HUES64 (cell line): Measurements from ENCODE around the gene TLR9.

Source experiments
- H3K27ac ChIP-seq: 2 replicates; pipeline ENCODE4 v1.7.0; 2013; ENCODE audit warnings: low read depth, low read length, inconsistent platforms
- H3K27me3 ChIP-seq: 2 replicates; pipeline ENCODE4 v1.6.1; 2013; ENCODE audit warnings: mild to moderate bottlenecking, low read length; ENCODE audit not compliant: insufficient read depth
- H3K36me3 ChIP-seq: 2 replicates; pipeline ENCODE4 v1.6.1; 2013; ENCODE audit warnings: mild to moderate bottlenecking, low read length; ENCODE audit not compliant: insufficient read depth
- H3K4me1 ChIP-seq: 2 replicates; pipeline ENCODE4 v1.6.1; 2013; ENCODE audit warnings: mild to moderate bottlenecking, low read length, moderate library complexity; ENCODE audit not compliant: insufficient read depth
- H3K4me3 ChIP-seq: 2 replicates; pipeline ENCODE4 v1.5.1; 2013; ENCODE audit warnings: mild to moderate bottlenecking, low read length, moderate library complexity
- H3K9ac ChIP-seq: 2 replicates; pipeline ENCODE4 v1.6.1; 2013; ENCODE audit warnings: mild to moderate bottlenecking, low read depth, low read length
- H3K9me3 ChIP-seq: 2 replicates; pipeline ENCODE4 v1.6.1; 2013; ENCODE audit warnings: low read depth, low read length; ENCODE audit not compliant: insufficient read depth
- WGBS: fragments of 150-250, 120-280 bp; methylation state at CpG from one replicate; pipeline ENCODE4 v1.1.7; 2013; ENCODE audit warnings: missing lambda C conversion rate; 5-methylcytosine and 5-hydroxymethylcytosine counted together

Gene TLR9

DNA sequence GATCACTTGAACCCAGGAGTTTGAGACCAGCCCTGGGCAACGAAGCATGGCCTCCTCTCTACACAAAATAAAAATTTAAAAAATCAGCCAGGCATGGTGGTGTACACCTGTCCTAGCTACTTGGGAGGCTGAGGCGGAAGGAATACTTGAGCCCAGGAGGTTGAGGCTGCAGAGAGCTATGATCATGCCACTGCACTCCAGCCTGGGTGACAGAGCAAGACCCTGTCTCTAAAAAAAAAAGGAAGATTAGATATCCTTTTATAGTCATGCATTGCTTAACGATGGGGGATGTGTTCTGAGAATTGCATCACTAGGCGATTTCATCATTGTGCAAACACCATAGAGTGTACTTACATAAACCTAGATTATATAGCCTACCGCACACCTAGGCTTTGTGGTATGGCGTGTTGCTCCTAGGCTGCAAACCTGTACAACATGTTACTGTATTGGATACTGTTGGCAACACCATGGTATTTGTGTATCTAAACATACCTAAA lies 14.8 kb downstream of the TLR9 start:
- H3K9me3 ChIP-seq: no peaks in the 10 kb centered on the region
- H3K27me3 ChIP-seq: no peaks in the 10 kb centered on the region
- H3K4me1 ChIP-seq: no peaks in the 10 kb centered on the region
- no peak overlapping the region for H3K27ac ChIP-seq
- H3K9ac ChIP-seq: no peak overlapping the region
- WGBS: 95% methylated on average over 5 of the region's 6 CpGs
- H3K4me3 ChIP-seq: no peak overlapping the region
- H3K36me3 ChIP-seq: peaks cover 93% of the 10 kb centered on the region

DNA sequence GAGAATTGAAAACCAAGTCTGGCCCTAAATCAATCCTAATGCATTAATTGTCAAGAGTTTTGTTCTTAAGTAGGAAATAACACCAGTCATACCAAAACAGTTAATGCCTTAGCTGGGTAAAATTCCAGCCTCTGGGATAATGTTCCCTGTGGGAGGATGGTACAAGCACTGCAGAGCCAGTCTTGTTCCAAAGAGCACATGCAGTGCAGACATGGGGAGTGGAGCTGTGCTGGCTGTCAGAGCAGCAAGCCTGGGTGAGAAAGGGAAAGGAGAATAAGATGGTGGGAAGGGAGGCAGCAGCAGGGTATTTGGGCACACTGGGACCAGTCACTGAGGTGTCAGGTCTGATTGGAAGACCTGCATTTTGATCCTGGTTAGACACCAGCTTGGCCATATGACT lies 15.4 kb downstream of the TLR9 start:
- no peaks in the 10 kb centered on the region for H3K27me3 ChIP-seq
- peaks cover 95% of the 10 kb centered on the region for H3K36me3 ChIP-seq
- H3K9ac ChIP-seq: no peak overlapping the region
- H3K4me3 ChIP-seq: no peak overlapping the region
- no peaks in the 10 kb centered on the region for H3K4me1 ChIP-seq
- H3K9me3 ChIP-seq: no peaks in the 10 kb centered on the region
- no peak overlapping the region for H3K27ac ChIP-seq

DNA sequence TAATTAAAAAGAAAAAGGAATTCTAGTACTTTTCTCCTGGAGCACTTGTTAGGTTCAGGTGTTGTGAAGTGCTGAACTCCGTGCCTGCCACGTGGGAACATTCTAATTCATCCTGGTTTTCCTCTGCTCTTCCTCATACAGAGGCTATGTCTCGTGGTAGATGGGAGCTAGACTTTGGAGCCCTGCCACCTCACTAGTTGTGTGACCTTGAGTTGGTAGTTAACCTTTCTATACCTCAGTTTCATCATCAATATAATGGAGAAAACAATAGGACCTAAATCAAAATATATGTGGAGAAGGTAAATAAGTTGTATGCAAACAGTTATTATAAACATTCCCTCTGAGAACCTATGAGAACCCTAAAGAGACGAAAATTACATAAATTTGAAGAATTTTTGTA lies 16.9 kb downstream of the TLR9 start:
- no peak overlapping the region for H3K27ac ChIP-seq
- H3K9me3 ChIP-seq: no peaks in the 10 kb centered on the region
- no peak overlapping the region for H3K9ac ChIP-seq
- 93% methylated on average over 4 of the region's 4 CpGs for WGBS
- H3K36me3 ChIP-seq: peaks cover 95% of the 10 kb centered on the region
- H3K4me1 ChIP-seq: no peaks in the 10 kb centered on the region
- no peak overlapping the region for H3K4me3 ChIP-seq
- H3K27me3 ChIP-seq: no peaks in the 10 kb centered on the region

DNA sequence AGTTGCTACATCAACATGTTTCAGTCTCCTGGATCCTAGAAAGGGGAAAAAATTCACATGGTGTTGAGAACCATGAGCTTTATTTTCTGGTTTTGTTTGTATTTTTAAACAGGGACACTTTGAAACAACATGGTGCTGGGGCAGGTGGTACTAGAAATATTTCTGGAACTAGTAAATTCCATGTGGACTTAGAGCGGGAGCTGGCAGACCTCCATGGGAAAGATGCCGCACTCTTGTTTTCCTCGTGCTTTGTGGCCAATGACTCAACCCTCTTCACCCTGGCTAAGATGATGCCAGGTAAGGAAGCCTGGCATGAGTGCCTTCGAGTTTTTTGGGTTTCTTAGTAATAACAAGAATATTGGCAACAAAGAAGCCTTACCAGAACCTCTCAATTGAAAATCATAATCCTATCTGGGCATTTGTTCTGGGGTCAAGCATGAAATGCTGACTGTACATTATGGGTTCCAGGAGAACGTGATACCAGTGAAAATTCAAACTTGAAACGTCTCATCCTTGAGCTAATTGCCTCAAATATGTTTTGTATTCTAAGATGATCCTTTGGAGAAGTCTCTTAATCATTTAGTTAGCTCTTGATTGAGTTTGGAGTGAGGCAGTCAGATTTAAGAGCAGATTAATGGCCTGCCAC lies 19.6 kb downstream of the TLR9 start:
- no peak overlapping the region for H3K27ac ChIP-seq
- WGBS: 96% methylated on average over 5 of the region's 6 CpGs
- H3K4me1 ChIP-seq: no peaks in the 10 kb centered on the region
- no peak overlapping the region for H3K4me3 ChIP-seq
- H3K27me3 ChIP-seq: no peaks in the 10 kb centered on the region
- H3K9me3 ChIP-seq: no peaks in the 10 kb centered on the region
- H3K36me3 ChIP-seq: peaks cover 96% of the 10 kb centered on the region
- no peak overlapping the region for H3K9ac ChIP-seq

DNA sequence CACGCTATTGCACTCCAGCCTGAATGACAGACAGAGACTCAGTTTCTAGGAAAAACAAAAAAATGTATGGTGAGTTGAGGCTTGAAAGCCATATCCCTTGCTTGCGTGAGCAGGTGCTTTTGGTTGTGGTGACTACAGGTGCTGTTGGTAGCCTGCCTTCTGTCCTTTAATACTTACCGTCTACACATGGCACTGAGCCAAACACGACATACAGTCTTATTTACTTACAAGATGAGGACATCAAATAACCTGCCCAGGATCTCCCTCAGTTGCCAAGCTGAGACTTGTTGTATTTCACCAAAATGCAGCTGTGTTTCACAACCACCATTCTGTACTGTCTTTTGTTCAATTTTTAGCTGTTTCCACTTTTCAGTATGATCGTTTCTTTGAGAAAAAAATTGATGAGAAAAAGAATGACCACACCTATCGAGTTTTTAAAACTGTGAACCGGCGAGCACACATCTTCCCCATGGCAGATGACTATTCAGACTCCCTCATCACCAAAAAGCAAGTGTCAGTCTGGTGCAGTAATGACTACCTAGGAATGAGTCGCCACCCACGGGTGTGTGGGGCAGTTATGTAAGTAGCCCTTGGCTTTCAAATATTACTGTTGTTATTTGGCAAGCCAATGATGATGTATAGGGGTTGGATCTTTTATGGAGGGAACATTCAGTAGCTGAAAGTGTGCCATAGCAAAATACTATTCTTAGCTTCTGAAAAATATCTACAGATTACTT lies 20.9 kb downstream of the TLR9 start:
- Histone ChIP-seq H3K9ac (no peak overlapping the region), H3K36me3 (peaks cover 95% of the 10 kb centered on the region), H3K27me3 (no peaks in the 10 kb centered on the region), H3K27ac (no peak overlapping the region), H3K9me3 (no peaks in the 10 kb centered on the region), H3K4me1 (no peaks in the 10 kb centered on the region), H3K4me3 (no peak overlapping the region)
- 95% methylated on average over 10 of the region's 10 CpGs for WGBS

DNA sequence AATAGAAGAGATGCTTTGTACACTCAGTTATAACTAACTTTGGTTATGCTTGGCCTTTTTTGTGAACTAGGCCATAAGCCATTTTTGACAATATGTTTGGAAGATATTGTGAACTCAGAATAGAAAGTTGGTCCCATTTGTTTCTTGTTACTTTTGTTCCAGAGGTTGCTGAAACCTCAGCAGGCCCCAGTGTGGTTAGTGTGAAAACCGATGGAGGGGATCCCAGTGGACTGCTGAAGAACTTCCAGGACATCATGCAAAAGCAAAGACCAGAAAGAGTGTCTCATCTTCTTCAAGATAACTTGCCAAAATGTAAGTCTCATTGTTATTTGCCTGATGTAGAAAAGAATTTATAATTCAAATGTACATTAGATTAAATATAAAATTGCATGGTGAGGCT lies 21.7 kb downstream of the TLR9 start:
- no peak overlapping the region for H3K27ac ChIP-seq
- WGBS: 88% methylated on average over 1 of the region's 1 CpG
- no peaks in the 10 kb centered on the region for H3K4me1 ChIP-seq
- peaks cover 92% of the 10 kb centered on the region for H3K36me3 ChIP-seq
- H3K9ac ChIP-seq: no peak overlapping the region
- H3K4me3 ChIP-seq: no peak overlapping the region
- H3K27me3 ChIP-seq: no peaks in the 10 kb centered on the region
- H3K9me3 ChIP-seq: no peaks in the 10 kb centered on the region

DNA sequence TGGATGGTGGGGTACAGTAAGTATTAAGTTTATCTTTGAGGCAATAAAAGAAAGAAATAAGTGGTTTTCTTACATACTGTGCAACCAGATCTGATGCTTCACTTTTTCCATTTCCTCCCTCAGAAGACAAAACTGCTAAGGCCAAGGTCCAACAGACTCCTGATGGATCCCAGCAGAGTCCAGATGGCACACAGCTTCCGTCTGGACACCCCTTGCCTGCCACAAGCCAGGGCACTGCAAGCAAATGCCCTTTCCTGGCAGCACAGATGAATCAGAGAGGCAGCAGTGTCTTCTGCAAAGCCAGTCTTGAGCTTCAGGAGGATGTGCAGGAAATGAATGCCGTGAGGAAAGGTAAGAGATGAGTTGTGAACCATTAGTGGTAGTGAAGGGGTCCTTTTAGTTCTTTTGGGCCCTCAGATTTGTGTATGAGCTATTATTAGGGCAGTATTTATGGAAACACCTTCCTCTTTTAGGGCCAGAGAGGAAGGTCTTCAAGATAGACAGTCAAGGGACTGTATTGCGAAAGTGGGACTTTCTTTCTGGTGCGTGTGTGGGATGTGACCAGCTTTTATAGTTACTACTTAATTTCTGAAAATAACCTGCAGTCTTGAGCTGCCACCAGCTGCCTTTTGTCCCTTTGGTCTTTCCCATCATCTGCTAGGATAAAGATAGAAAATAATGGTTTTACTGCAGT lies 22.9 kb downstream of the TLR9 start:
- Histone ChIP-seq H3K4me1 (peaks cover 2% of the 10 kb centered on the region; the same call in 1 of the 2 replicates), H3K36me3 (peaks cover 80% of the 10 kb centered on the region), H3K27ac (no peak overlapping the region), H3K4me3 (no peak overlapping the region), H3K9me3 (no peaks in the 10 kb centered on the region), H3K9ac (no peak overlapping the region), H3K27me3 (no peaks in the 10 kb centered on the region)
- 97% methylated on average over 4 of the region's 4 CpGs for WGBS

DNA sequence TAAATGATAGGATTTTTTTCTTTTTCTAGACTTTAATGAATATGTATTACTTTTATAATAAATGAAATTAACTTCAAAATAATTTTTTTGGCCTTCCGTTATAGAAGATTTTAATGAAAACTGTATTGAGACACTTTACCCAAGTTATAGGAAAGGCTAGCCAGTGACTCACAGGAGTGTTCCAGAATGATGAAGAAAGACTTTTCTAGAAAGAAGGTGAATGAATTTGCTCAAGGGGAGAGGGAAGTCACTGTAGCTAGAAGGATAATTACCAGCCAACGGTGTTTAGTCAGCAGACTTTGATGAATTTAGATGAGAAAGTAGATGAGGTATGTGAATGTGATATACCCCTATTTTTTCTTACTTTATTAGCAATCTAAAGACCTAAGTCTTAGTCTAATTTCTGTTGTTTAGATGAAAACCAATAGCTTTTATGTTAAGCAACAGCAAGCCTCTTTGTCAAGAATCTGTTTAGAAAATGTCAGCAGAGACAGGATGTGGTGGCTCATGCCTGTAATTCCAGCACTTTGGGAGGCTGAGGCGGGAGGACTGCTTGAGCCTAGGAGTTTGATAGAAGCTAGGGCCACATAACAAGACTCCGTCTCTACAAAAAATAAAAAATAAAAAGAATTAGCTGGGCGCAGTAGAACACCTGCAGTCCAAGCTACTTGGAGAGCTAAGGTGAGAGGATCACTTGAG lies 24.3 kb downstream of the TLR9 start:
- WGBS: 97% methylated on average over 5 of the region's 5 CpGs
- Histone ChIP-seq H3K9me3 (no peaks in the 10 kb centered on the region), H3K9ac (no peak overlapping the region), H3K27me3 (no peaks in the 10 kb centered on the region), H3K27ac (no peak overlapping the region), H3K4me3 (no peak overlapping the region), H3K36me3 (peaks cover 69% of the 10 kb centered on the region), H3K4me1 (peaks cover 6% of the 10 kb centered on the region; the same call in 1 of the 2 replicates)

DNA sequence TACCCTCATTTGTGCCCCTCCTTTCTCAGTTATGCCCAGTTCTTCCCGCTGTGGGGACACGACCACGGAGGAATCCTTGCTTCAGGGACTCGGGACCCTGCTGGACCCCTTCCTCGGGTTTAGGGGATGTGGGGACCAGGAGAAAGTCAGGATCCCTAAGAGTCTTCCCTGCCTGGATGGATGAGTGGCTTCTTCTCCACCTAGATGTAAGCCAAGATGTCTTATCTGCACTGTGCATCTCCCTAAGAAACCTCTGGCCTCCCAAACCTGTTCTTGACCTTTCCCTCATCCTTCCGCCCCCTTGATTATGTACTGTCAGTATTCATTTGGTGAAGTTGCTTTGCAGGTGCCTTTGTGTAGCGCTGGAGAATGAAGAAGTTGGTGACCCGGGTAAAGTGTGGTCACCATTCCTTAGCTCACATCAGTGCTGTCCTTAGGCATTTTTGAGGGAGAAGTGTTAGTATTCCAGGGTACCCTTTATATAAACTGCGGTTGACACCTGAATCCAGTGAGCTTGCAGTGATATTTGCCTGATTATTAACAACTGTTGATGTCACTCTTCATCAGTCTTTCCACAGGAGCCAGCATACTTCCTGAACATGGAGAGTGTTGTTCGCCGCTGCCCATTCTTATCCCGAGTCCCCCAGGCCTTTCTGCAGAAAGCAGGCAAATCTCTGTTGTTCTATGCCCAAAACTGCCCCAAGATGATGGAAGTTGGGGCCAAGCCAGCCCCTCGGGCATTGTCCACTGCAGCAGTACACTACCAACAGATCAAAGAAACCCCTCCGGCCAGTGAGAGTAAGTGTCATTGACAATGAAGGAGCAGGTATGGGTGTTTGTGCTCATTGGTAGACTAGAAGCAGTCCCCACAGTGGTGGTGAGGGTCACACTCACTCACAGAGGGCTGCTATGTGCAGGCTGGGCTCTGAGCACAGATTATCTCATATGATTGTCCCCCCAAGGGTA lies 26.5 kb downstream of the TLR9 start:
- H3K4me1 ChIP-seq: peaks cover 6% of the 10 kb centered on the region; the same call in 1 of the 2 replicates
- H3K27me3 ChIP-seq: no peaks in the 10 kb centered on the region
- 63% methylated on average over 14 of the region's 14 CpGs for WGBS
- H3K36me3 ChIP-seq: peaks cover 47% of the 10 kb centered on the region
- peak overlapping the region; percentile 85 for H3K4me3 ChIP-seq
- no peaks in the 10 kb centered on the region for H3K9me3 ChIP-seq
- peak overlapping the region; percentile 76 for H3K9ac ChIP-seq
- no peak overlapping the region for H3K27ac ChIP-seq
